Kidney (tissue), 14 donors: ENCODE measurements around the gene FBXO46. TPM values are rescaled to one million over a fixed set of nuclear protein-coding genes. Genes with fewer than 3 reads are reported as not detected.
A peak's percentile ranks its signal among the peaks of the same experiment; 100 is the strongest.

Source experiments
- DNase-seq, 5 donors: peaks; one replicate each; pipeline ENCODE4 v3.0.0-alpha.2; 2013 to 2020
- FAIRE-seq: peaks from 2 replicates; lab custom pipeline; 2012; peaks lifted over from hg19 to GRCh38; lab: Jason Lieb, UNC
- H3K27ac ChIP-seq, 2 donors: one replicate each; pipeline ENCODE4 v1.7.0; 2013; ENCODE audit warnings: low read depth in 2 of 2, low read length in 2 of 2, inconsistent platforms in 1 of 2
- H3K27me3 ChIP-seq: one replicate; pipeline ENCODE4 v1.7.1; 2013; ENCODE audit warnings: low read length, inconsistent platforms; ENCODE audit not compliant: control insufficient read depth, insufficient read depth
- H3K36me3 ChIP-seq, 3 donors: one replicate each; pipeline versions ENCODE4 v1.7.0 to v1.7.1; 2013; ENCODE audit warnings: low read length in 3 of 3, control low read depth in 1 of 3, inconsistent platforms in 1 of 3; ENCODE audit not compliant: insufficient read depth in 3 of 3, control insufficient read depth in 2 of 3
- H3K4me1 ChIP-seq, 3 donors: one replicate each; pipeline versions ENCODE4 v1.7.0 to v1.7.1; 2013; ENCODE audit warnings: low read length in 3 of 3, inconsistent platforms in 1 of 3, low read depth in 1 of 3; ENCODE audit not compliant: control insufficient read depth in 2 of 3, insufficient read depth in 2 of 3
- H3K4me3 ChIP-seq, 3 donors: one replicate each; pipeline versions ENCODE4 v1.7.0 to v1.8.1; 2013; ENCODE audit warnings: low read length in 3 of 3, control low read depth in 1 of 3, inconsistent platforms in 1 of 3
- H3K9ac ChIP-seq, 3 donors: one replicate each; pipeline versions ENCODE4 v1.7.0 to v1.7.1; 2013; ENCODE audit warnings: low read length in 3 of 3, control low read depth in 1 of 3, inconsistent platforms in 1 of 3
- H3K9me3 ChIP-seq, 3 donors: one replicate each; pipeline versions ENCODE4 v1.7.0 to v1.7.1; 2013; ENCODE audit warnings: low read length in 3 of 3, control low read depth in 1 of 3, inconsistent platforms in 1 of 3; ENCODE audit not compliant: control insufficient read depth in 2 of 3, insufficient read depth in 1 of 3
- intact Hi-C: fragments of 100-400 bp; cut with DNase I; formaldehyde crosslinking; loops from one replicate; pipeline ENCODE4 v1.11.1; 2022
- polyA plus RNA-seq: library from polyadenylated mRNA; stranded (reverse); fragments of 350-450 nt; fragmentation: Illumina TruSeq; extraction: RNeasy Lipid Tissue Mini Kit (QIAGEN cat#74804); gene quantifications from one replicate; pipeline ENCODE4 v1.2.3, GENCODE V29; 2014; ENCODE audit warnings: low read depth, low replicate concordance; ENCODE audit not compliant: insufficient read depth
- total RNA-seq: library from RNA; stranded (reverse); fragmentation: NEBNext Ultra II Directional; extraction: Animal tissue kit (Norgen Biotek cat#: 25700); gene quantifications from one replicate; pipeline ENCODE4 v1.2.1, GENCODE V29; 2021
- TF ChIP-seq, protein P1 (sequence below): IDR thresholded peaks from 3 replicates; pipeline ENCODE4 v1.5.1; 2012; ENCODE audit warnings: mild to moderate bottlenecking, moderate library complexity, borderline replicate concordance; ENCODE audit not compliant: insufficient read depth; ENCODE audit errors: extremely low read depth
- donor health status: control.
- donor health status: control.
- donor health status: control.
- donor health status: control.
- donor health status: control.
- donor health status: DM: yes; HTN: yes; CAD: no.
- donor health status: Normal renal cell carcinoma (clear cell type).

Gene FBXO46
- total and polyA plus RNA-seq, 2 donors from 2014 or later = 6.5 to 16.6 TPM

DNA sequence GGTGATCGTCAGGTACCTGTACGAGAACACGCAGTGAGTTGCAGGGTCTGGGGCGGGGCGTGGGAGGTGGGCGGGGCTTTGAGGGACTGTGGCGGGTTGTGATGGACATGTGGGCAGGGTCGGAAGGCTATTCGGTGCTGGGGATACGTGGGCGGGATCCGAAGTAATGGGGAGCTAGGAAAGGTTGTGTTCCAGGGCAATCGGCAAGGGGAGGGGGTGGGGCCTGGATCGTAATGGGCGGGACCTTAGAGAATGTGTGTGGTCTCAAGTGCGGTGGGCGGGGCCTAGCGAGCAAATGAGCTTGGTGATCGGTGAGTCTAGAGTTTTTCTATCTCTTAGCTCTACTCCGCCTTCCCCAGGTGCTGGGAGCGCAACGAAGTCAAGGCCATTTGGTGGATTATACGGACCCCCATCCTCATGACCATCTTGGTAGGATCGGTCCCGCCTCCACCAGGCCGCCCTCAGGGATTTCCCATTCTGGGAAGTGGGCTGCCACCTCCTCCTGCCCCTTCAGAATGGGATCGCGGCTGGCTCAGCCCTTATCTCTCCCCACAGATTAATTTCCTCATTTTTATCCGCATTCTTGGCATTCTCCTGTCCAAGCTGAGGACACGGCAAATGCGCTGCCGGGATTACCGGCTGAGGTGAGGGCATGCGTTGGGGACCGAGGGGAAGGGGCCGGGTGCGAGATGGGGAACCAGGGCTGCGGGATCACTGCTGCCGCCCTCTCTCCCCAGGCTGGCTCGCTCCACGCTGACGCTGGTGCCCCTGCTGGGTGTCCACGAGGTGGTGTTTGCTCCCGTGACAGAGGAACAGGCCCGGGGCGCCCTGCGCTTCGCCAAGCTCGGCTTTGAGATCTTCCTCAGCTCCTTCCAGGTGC, 53.1 kb downstream of the FBXO46 start:
- Histone ChIP-seq H3K27me3 (no peaks in the 10 kb centered on the region), H3K27ac (no peak overlapping the region), H3K36me3 (no peaks in the 10 kb centered on the region), H3K4me1 (peaks cover 0 to 10% (median 5%) of the 10 kb centered on the region in 3 donors), H3K9me3 (no peaks in the 10 kb centered on the region), H3K4me3 (peak overlapping the region in 1 of 3 donors; percentile 26), H3K9ac (no peak overlapping the region)
- intact Hi-C loops = no loop called here
- FAIRE-seq (no peak), DNase-seq (peak; percentile 90 to 96 (median 93))
- TF ChIP-seq, protein P1, sequence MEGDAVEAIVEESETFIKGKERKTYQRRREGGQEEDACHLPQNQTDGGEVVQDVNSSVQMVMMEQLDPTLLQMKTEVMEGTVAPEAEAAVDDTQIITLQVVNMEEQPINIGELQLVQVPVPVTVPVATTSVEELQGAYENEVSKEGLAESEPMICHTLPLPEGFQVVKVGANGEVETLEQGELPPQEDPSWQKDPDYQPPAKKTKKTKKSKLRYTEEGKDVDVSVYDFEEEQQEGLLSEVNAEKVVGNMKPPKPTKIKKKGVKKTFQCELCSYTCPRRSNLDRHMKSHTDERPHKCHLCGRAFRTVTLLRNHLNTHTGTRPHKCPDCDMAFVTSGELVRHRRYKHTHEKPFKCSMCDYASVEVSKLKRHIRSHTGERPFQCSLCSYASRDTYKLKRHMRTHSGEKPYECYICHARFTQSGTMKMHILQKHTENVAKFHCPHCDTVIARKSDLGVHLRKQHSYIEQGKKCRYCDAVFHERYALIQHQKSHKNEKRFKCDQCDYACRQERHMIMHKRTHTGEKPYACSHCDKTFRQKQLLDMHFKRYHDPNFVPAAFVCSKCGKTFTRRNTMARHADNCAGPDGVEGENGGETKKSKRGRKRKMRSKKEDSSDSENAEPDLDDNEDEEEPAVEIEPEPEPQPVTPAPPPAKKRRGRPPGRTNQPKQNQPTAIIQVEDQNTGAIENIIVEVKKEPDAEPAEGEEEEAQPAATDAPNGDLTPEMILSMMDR = no peak

DNA sequence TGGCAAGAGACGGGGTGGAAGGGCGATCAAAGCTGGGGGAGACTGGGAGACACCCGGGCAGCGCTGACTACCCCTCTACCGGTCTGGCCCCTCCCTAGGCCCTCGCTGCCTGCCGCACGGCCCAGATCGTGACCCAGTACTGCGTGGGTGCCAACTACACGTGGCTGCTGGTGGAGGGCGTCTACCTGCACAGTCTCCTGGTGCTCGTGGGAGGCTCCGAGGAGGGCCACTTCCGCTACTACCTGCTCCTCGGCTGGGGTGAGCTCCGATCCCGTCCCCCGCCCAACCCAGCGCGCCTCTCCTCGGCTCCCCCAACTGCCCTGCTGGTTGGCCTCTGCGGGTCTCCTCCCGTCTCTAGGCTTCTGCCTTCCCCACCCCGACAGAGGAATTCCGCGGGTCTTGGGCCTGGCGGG, 53.8 kb downstream of the FBXO46 start:
- H3K36me3 ChIP-seq = no peaks in the 10 kb centered on the region
- FAIRE-seq (no peak), DNase-seq (peak in 1 of 5 donors; percentile 82)
- H3K27me3 ChIP-seq = no peaks in the 10 kb centered on the region
- TF ChIP-seq, protein P1 = no peak
- intact Hi-C loops = no loop called here
- peaks cover 0 to 8% (median 5%) of the 10 kb centered on the region in 3 donors for H3K4me1 ChIP-seq
- H3K9me3 ChIP-seq = no peaks in the 10 kb centered on the region
- H3K4me3 ChIP-seq = no peak overlapping the region
- H3K27ac ChIP-seq = no peak overlapping the region
- H3K9ac ChIP-seq = peak overlapping the region in 1 of 3 donors; percentile 19

DNA sequence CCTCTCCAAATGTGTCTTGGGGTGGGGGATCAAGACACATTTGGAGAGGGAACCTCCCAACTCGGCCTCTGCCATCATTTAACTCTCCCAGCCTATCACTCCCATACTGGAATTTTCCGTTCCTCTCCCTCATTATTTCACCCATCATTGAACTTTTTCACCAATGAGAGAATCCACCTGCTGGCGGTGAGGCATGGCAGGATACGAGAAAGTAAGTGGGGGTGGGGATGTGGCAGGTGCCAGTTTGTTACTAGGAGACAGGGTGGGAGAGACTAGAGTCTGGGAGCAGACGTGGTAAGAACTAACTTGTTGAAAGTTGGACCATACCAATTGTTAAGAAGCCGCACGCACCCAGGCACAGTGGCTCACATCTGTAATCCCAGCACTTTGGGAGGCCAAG, 55.8 kb downstream of the FBXO46 start:
- Histone ChIP-seq H3K4me1 (peaks cover 0 to 6% (median 5%) of the 10 kb centered on the region in 3 donors), H3K4me3 (no peak overlapping the region), H3K9me3 (no peaks in the 10 kb centered on the region), H3K27ac (no peak overlapping the region), H3K36me3 (no peaks in the 10 kb centered on the region), H3K9ac (no peak overlapping the region), H3K27me3 (peaks cover 7% of the 10 kb centered on the region)
- intact Hi-C loops = no loop called here
- DNase-seq = peak in 2 of 5 donors; percentile 63 to 68
- no peak for FAIRE-seq
- TF ChIP-seq, protein P1 = no peak
